Endodermal cell (in vitro differentiated cells): Measurements from ENCODE around the gene LSP1. TPM values are rescaled to one million over a fixed set of nuclear protein-coding genes. Genes with fewer than 3 reads are reported as not detected.

ENCODE experiments used
- DNase-seq: peaks from one replicate; pipeline ENCODE4 v3.0.0-alpha.2; 2017
- H3K27ac ChIP-seq: 2 replicates; pipeline ENCODE4 v1.5.1; 2013; ENCODE audit warnings: mild to moderate bottlenecking, low read depth, low read length, moderate library complexity
- H3K27me3 ChIP-seq: 2 replicates; pipeline ENCODE4 v1.6.1; 2013; ENCODE audit warnings: mild to moderate bottlenecking, low read length, moderate library complexity; ENCODE audit not compliant: insufficient read depth, control insufficient read depth, poor library complexity, severe bottlenecking
- H3K36me3 ChIP-seq: 2 replicates; pipeline ENCODE4 v1.7.0; 2013; ENCODE audit warnings: mild to moderate bottlenecking, low read length, moderate library complexity; ENCODE audit not compliant: control insufficient read depth, insufficient read depth
- H3K4me1 ChIP-seq: one replicate; pipeline ENCODE4 v1.7.0; 2013; ENCODE audit warnings: low read length; ENCODE audit not compliant: control insufficient read depth, insufficient read depth
- H3K4me3 ChIP-seq: 2 replicates; pipeline ENCODE4 v1.5.1; 2013; ENCODE audit warnings: mild to moderate bottlenecking, low read length, moderate library complexity
- H3K9ac ChIP-seq: 2 replicates; pipeline ENCODE4 v1.6.1; 2013; ENCODE audit warnings: mild to moderate bottlenecking, low read length, moderate library complexity; ENCODE audit not compliant: poor library complexity, severe bottlenecking; ENCODE audit errors: extremely low read depth
- H3K9me3 ChIP-seq: 2 replicates; pipeline ENCODE4 v1.6.1; 2013; ENCODE audit warnings: mild to moderate bottlenecking, low read length, moderate library complexity; ENCODE audit not compliant: control insufficient read depth
- H3K27ac Mint-ChIP-seq: 2 replicates; pipeline ENCODE4 v1.8.0; 2020; ENCODE audit warnings: mixed read lengths
- H3K27me3 Mint-ChIP-seq: 2 replicates; pipeline ENCODE4 v1.8.0; 2021; ENCODE audit warnings: mild to moderate bottlenecking, mixed read lengths; ENCODE audit not compliant: insufficient read depth
- H3K36me3 Mint-ChIP-seq: 2 replicates; pipeline ENCODE4 v1.8.0; 2020; ENCODE audit warnings: low read depth, mixed read lengths
- H3K4me1 Mint-ChIP-seq: 2 replicates; pipeline ENCODE4 v1.8.0; 2020; ENCODE audit warnings: mixed read lengths
- H3K4me3 Mint-ChIP-seq: 2 replicates; pipeline ENCODE4 v1.8.0; 2020; ENCODE audit warnings: mild to moderate bottlenecking, moderate library complexity, mixed read lengths
- H3K9me3 Mint-ChIP-seq: 2 replicates; pipeline ENCODE4 v1.8.0; 2020; ENCODE audit warnings: mild to moderate bottlenecking, mixed read lengths
- CTCF ChIP-seq: fragments of 200-600 bp; sonication (generic); conservative IDR thresholded peaks from 2 replicates; pipeline ENCODE4 v1.5.0; 2021; ENCODE audit warnings: antibody characterized with exemption, mild to moderate bottlenecking
- WGBS, 2 experiments: methylation state at CpG; one replicate each; pipeline versions ENCODE4 v1.1.5 to v1.1.7; 2013; ENCODE audit warnings: missing lambda C conversion rate in 2 of 2, mixed read lengths in 1 of 2; ENCODE audit not compliant: insufficient coverage in 1 of 2, insufficient read length in 1 of 2; 5-methylcytosine and 5-hydroxymethylcytosine counted together
- total RNA-seq, 2 donors: library from RNA; stranded (reverse); fragmentation: NEBNext Ultra II Directional in 1 of 2; extraction: Animal tissue kit (Norgen Biotek cat#: 25700) in 1 of 2; gene quantifications; 2 replicates in 1 of 2; 3 replicates in 1 of 2; pipeline ENCODE4 v1.2.1, GENCODE V29; 2021

Gene LSP1
- total RNA-seq, 2 donors from 2014 or later: not detected

GRCh38 chr11:1933416-1934334 is 80.8 kb downstream of the LSP1 start:
- Histone ChIP-seq H3K27ac (no peak overlapping the region), H3K9ac (no peak overlapping the region), H3K4me3 (no peak overlapping the region), H3K4me1 (no peaks in the 10 kb centered on the region), H3K9me3 (no peaks in the 10 kb centered on the region), H3K36me3 (no peaks in the 10 kb centered on the region), H3K27me3 (no peaks in the 10 kb centered on the region)
- no peak overlapping the region for H3K27ac Mint-ChIP-seq
- H3K27me3 Mint-ChIP-seq: peaks cover 5% of the 10 kb centered on the region
- WGBS, 2 experiments: 92 to 97% methylated on average over 13 to 18 of the region's 18 CpGs
- no peak for DNase-seq
- H3K36me3 Mint-ChIP-seq: no peaks in the 10 kb centered on the region
- H3K9me3 Mint-ChIP-seq: no peaks in the 10 kb centered on the region
- no peaks in the 10 kb centered on the region for H3K4me1 Mint-ChIP-seq
- no peak for TF ChIP-seq CTCF
- H3K4me3 Mint-ChIP-seq: no peak overlapping the region

GRCh38 chr11:1934335-1935155 is 81.7 kb downstream of the LSP1 start:
- Histone ChIP-seq H3K36me3 (no peaks in the 10 kb centered on the region), H3K4me1 (no peaks in the 10 kb centered on the region), H3K9ac (no peak overlapping the region), H3K9me3 (no peaks in the 10 kb centered on the region), H3K27me3 (no peaks in the 10 kb centered on the region), H3K27ac (no peak overlapping the region), H3K4me3 (no peak overlapping the region)
- TF ChIP-seq CTCF: no peak
- Mint-ChIP-seq H3K36me3 (no peaks in the 10 kb centered on the region), H3K4me3 (no peak overlapping the region), H3K9me3 (no peaks in the 10 kb centered on the region), H3K27ac (no peak overlapping the region), H3K4me1 (no peaks in the 10 kb centered on the region), H3K27me3 (peaks cover 5% of the 10 kb centered on the region)
- 83 to 85% methylated on average over 15 to 24 of the region's 24 CpGs for WGBS, 2 experiments
- no peak for DNase-seq

GRCh38 chr11:1935156-1936071 is 82.5 kb downstream of the LSP1 start:
- H3K27ac Mint-ChIP-seq: no peak overlapping the region
- Histone ChIP-seq H3K27ac (no peak overlapping the region), H3K27me3 (no peaks in the 10 kb centered on the region), H3K36me3 (no peaks in the 10 kb centered on the region), H3K9ac (no peak overlapping the region), H3K9me3 (no peaks in the 10 kb centered on the region), H3K4me3 (no peak overlapping the region), H3K4me1 (no peaks in the 10 kb centered on the region)
- no peaks in the 10 kb centered on the region for H3K4me1 Mint-ChIP-seq
- TF ChIP-seq CTCF: no peak
- 90 to 95% methylated on average over 13 to 33 of the region's 33 CpGs for WGBS, 2 experiments
- no peak for DNase-seq
- peaks cover 5% of the 10 kb centered on the region for H3K27me3 Mint-ChIP-seq
- no peaks in the 10 kb centered on the region for H3K36me3 Mint-ChIP-seq
- no peak overlapping the region for H3K4me3 Mint-ChIP-seq
- no peaks in the 10 kb centered on the region for H3K9me3 Mint-ChIP-seq
